ENCODE measurements around the gene SIAH1. TPM values are rescaled to one million over a fixed set of nuclear protein-coding genes. Genes with fewer than 3 reads are reported as not detected.
A peak's percentile ranks its signal among the peaks of the same experiment; 100 is the strongest.

Gene SIAH1
- total RNA-seq, 1 donor from 2014 or later = 24.4 TPM

DNA sequence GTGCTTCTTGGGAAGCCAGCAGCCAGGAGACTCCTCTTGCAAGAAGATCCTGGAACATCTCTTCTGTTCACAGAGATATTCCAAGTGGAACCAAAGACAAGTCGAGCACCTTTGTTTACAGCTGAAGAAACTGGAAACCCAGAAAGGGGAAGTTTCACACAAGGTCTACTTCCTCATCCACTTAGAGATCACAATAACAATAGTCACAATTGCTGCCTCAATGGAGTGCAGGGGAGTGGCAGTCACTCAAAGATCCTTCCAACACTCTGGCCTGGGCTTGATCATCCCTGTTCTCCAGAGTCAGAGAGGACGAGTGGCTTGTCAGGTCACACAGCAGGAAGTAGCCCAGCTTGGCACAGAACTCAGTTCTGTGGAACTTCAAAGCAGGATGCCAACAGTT lies 46.9 kb upstream of the SIAH1 start:
- TF ChIP-seq EZH2 (IDR thresholded peaks at IDR 0.05; ENCODE audit: insufficient read depth, low read length) = no peak
- TF ChIP-seq, protein P1, sequence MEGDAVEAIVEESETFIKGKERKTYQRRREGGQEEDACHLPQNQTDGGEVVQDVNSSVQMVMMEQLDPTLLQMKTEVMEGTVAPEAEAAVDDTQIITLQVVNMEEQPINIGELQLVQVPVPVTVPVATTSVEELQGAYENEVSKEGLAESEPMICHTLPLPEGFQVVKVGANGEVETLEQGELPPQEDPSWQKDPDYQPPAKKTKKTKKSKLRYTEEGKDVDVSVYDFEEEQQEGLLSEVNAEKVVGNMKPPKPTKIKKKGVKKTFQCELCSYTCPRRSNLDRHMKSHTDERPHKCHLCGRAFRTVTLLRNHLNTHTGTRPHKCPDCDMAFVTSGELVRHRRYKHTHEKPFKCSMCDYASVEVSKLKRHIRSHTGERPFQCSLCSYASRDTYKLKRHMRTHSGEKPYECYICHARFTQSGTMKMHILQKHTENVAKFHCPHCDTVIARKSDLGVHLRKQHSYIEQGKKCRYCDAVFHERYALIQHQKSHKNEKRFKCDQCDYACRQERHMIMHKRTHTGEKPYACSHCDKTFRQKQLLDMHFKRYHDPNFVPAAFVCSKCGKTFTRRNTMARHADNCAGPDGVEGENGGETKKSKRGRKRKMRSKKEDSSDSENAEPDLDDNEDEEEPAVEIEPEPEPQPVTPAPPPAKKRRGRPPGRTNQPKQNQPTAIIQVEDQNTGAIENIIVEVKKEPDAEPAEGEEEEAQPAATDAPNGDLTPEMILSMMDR (IDR thresholded peaks at IDR 0.05; ENCODE audit: insufficient read depth, low read depth, low read length) = no peak
- Histone ChIP-seq H3K4me2 (ENCODE audit: low read length) (no peak overlapping the region), H3K9me3 (ENCODE audit: insufficient read depth, low read depth, low read length) (no peaks in the 10 kb centered on the region), H3K36me3 (ENCODE audit: insufficient read depth, low read length) (no peaks in the 10 kb centered on the region), H3K4me3 (ENCODE audit: insufficient read depth, low read depth, low read length) (no peak overlapping the region), H3K9ac (ENCODE audit: low read length) (no peak overlapping the region), H3K4me1 (ENCODE audit: insufficient read depth, low read length) (peaks cover 7% of the 10 kb centered on the region), H3K79me2 (ENCODE audit: insufficient read depth, low read length) (no peaks in the 10 kb centered on the region), H4K20me1 (ENCODE audit: insufficient read depth, low read length) (no peaks in the 10 kb centered on the region), H3K27me3 (ENCODE audit: insufficient read depth, low read length) (no peaks in the 10 kb centered on the region), H2AFZ (ENCODE audit: low read depth, low read length) (no peak overlapping the region), H3K27ac (ENCODE audit: low read depth, low read length) (no peak overlapping the region)
- DNase-seq (ENCODE audit: low read depth) (no peak), FAIRE-seq (no peak)
- peaks cover 7% of the 10 kb centered on the region for H3K4me1 Mint-ChIP-seq (ENCODE audit: low read depth, unreplicated experiment)
- H3K27me3 Mint-ChIP-seq (ENCODE audit: low read depth, unreplicated experiment) = peaks cover 20% of the 10 kb centered on the region
- peaks cover 1% of the 10 kb centered on the region for H3K36me3 Mint-ChIP-seq (ENCODE audit: low read depth, unreplicated experiment)
- no peak overlapping the region for H3K4me3 Mint-ChIP-seq (ENCODE audit: unreplicated experiment)
- peak overlapping the region; percentile 18 for H3K27ac Mint-ChIP-seq (ENCODE audit: unreplicated experiment)
- peaks cover 6% of the 10 kb centered on the region for H3K9me3 Mint-ChIP-seq (ENCODE audit: unreplicated experiment)

DNA sequence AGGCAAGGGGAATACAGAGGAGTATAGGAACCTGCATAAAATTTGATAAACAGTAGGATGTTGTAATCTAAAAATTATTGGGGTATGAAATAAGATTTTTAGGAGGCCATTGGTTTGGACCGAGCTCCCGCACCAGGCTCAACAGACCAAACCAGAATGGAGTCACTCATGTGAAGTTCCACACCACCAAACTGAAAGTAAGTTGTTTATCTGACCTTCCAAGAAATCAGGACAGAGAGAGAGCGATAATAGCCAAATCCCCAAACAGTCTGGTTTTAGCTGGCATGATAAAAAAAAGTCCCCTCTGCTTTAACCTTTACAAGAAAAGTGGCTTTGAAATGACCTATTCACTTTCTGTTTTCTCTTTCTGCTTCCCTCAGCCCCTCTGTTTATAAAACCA lies 45.7 kb upstream of the SIAH1 start:
- H3K4me3 Mint-ChIP-seq (ENCODE audit: unreplicated experiment) = no peak overlapping the region
- FAIRE-seq (no peak), DNase-seq (ENCODE audit: low read depth) (no peak)
- peaks cover 7% of the 10 kb centered on the region for H3K9me3 Mint-ChIP-seq (ENCODE audit: unreplicated experiment)
- Histone ChIP-seq H3K79me2 (ENCODE audit: insufficient read depth, low read length) (no peaks in the 10 kb centered on the region), H3K4me2 (ENCODE audit: low read length) (no peak overlapping the region), H3K27ac (ENCODE audit: low read depth, low read length) (no peak overlapping the region), H3K4me3 (ENCODE audit: insufficient read depth, low read depth, low read length) (no peak overlapping the region), H2AFZ (ENCODE audit: low read depth, low read length) (no peak overlapping the region), H4K20me1 (ENCODE audit: insufficient read depth, low read length) (no peaks in the 10 kb centered on the region), H3K36me3 (ENCODE audit: insufficient read depth, low read length) (no peaks in the 10 kb centered on the region), H3K9ac (ENCODE audit: low read length) (no peak overlapping the region), H3K9me3 (ENCODE audit: insufficient read depth, low read depth, low read length) (no peaks in the 10 kb centered on the region), H3K4me1 (ENCODE audit: insufficient read depth, low read length) (peaks cover 7% of the 10 kb centered on the region), H3K27me3 (ENCODE audit: insufficient read depth, low read length) (no peaks in the 10 kb centered on the region)
- H3K27ac Mint-ChIP-seq (ENCODE audit: unreplicated experiment) = no peak overlapping the region
- TF ChIP-seq EZH2 (IDR thresholded peaks at IDR 0.05; ENCODE audit: insufficient read depth, low read length) = no peak
- TF ChIP-seq, protein P1 (IDR thresholded peaks at IDR 0.05; ENCODE audit: insufficient read depth, low read depth, low read length) = no peak
- peaks cover 18% of the 10 kb centered on the region for H3K27me3 Mint-ChIP-seq (ENCODE audit: low read depth, unreplicated experiment)
- peaks cover 12% of the 10 kb centered on the region for H3K4me1 Mint-ChIP-seq (ENCODE audit: low read depth, unreplicated experiment)
- H3K36me3 Mint-ChIP-seq (ENCODE audit: low read depth, unreplicated experiment) = peaks cover 1% of the 10 kb centered on the region

- Histone ChIP-seq H3K4me2 (ENCODE audit: low read length) (no peak overlapping the region), H3K79me2 (ENCODE audit: insufficient read depth, low read length) (no peaks in the 10 kb centered on the region), H3K27ac (ENCODE audit: low read depth, low read length) (no peak overlapping the region), H3K4me3 (ENCODE audit: insufficient read depth, low read depth, low read length) (no peak overlapping the region), H3K36me3 (ENCODE audit: insufficient read depth, low read length) (no peaks in the 10 kb centered on the region), H3K4me1 (ENCODE audit: insufficient read depth, low read length) (no peaks in the 10 kb centered on the region), H2AFZ (ENCODE audit: low read depth, low read length) (no peak overlapping the region), H3K9me3 (ENCODE audit: insufficient read depth, low read depth, low read length) (no peaks in the 10 kb centered on the region), H4K20me1 (ENCODE audit: insufficient read depth, low read length) (no peaks in the 10 kb centered on the region), H3K27me3 (ENCODE audit: insufficient read depth, low read length) (peaks cover 3% of the 10 kb centered on the region), H3K9ac (ENCODE audit: low read length) (no peak overlapping the region)
- FAIRE-seq (no peak), DNase-seq (ENCODE audit: low read depth) (peak; percentile 49)
- H3K4me3 Mint-ChIP-seq (ENCODE audit: unreplicated experiment) = no peak overlapping the region
- peaks cover 5% of the 10 kb centered on the region for H3K4me1 Mint-ChIP-seq (ENCODE audit: low read depth, unreplicated experiment)
- H3K27ac Mint-ChIP-seq (ENCODE audit: unreplicated experiment) = no peak overlapping the region
- H3K27me3 Mint-ChIP-seq (ENCODE audit: low read depth, unreplicated experiment) = peaks cover 9% of the 10 kb centered on the region
- no peak for TF ChIP-seq EZH2 (IDR thresholded peaks at IDR 0.05; ENCODE audit: insufficient read depth, low read length)
- TF ChIP-seq, protein P1 (IDR thresholded peaks at IDR 0.05; ENCODE audit: insufficient read depth, low read depth, low read length) = no peak
- H3K36me3 Mint-ChIP-seq (ENCODE audit: low read depth, unreplicated experiment) = peaks cover 1% of the 10 kb centered on the region
- peaks cover 7% of the 10 kb centered on the region for H3K9me3 Mint-ChIP-seq (ENCODE audit: unreplicated experiment)
These were observed 41.3 kb upstream of the SIAH1 start for GRCh38 chr16:48426244-48427141.
